SU-DHL-6 (cell line): ENCODE results near the gene KLHL7.

Source experiments
- H2AFZ ChIP-seq: fragments of 200-600 bp; sonication (generic); 2 replicates; pipeline ENCODE4 v1.6.1; 2014; ENCODE audit warnings: low read depth, mild to moderate bottlenecking, moderate library complexity, mixed read lengths, antibody characterized with exemption, low read length; ENCODE audit not compliant: severe bottlenecking
- H3F3A ChIP-seq: fragments of 200-600 bp; shearing (Covaris generic); 2 replicates; pipeline ENCODE4 v1.6.0; 2016; ENCODE audit warnings: antibody characterized with exemption, mild to moderate bottlenecking; ENCODE audit not compliant: insufficient read depth
- H3K27ac ChIP-seq: fragments of 200-600 bp; sonication (generic); 2 replicates; pipeline ENCODE4 v1.5.1; 2016; ENCODE audit warnings: low read depth, mild to moderate bottlenecking, low read length, moderate library complexity, mixed read lengths
- H3K27me3 ChIP-seq: fragments of 200-600 bp; sonication (generic), shearing (Covaris generic); 2 replicates; pipeline ENCODE4 v1.6.0; 2014; ENCODE audit warnings: mild to moderate bottlenecking, low read length
- H3K36me3 ChIP-seq: fragments of 200-600 bp; sonication (generic); 2 replicates; pipeline ENCODE4 v1.6.1; 2014; ENCODE audit warnings: mild to moderate bottlenecking, low read length, mixed read lengths
- H3K4me2 ChIP-seq: fragments of 300-600, 200-600 bp; shearing (Covaris generic), sonication (generic); 2 replicates; pipeline ENCODE4 v1.6.0; 2014; ENCODE audit warnings: low read length, low read depth, mild to moderate bottlenecking; ENCODE audit not compliant: poor library complexity, severe bottlenecking
- H3K4me3 ChIP-seq: fragments of 200-600 bp; sonication (generic); 2 replicates; pipeline ENCODE4 v1.5.1; 2014; ENCODE audit warnings: antibody characterized with exemption, low read length, mild to moderate bottlenecking, mixed read lengths; ENCODE audit not compliant: insufficient read depth, poor library complexity, severe bottlenecking
- H3K79me2 ChIP-seq: fragments of 200-600 bp; sonication (generic); 2 replicates; pipeline ENCODE4 v1.6.1; 2014; ENCODE audit warnings: mild to moderate bottlenecking, low read length, moderate library complexity; ENCODE audit not compliant: insufficient read depth
- H3K9ac ChIP-seq: fragments of 200-600 bp; sonication (generic); 2 replicates; pipeline ENCODE4 v1.7.0; 2014; ENCODE audit warnings: mild to moderate bottlenecking, low read length
- H3K9me2 ChIP-seq: fragments of 200-600 bp; sonication (generic); replicated peaks from 2 replicates; pipeline ENCODE4 v1.6.1; 2014; ENCODE audit warnings: low read length; ENCODE audit not compliant: insufficient read depth
- H3K9me3 ChIP-seq: fragments of 200-600 bp; sonication (generic); 2 replicates; pipeline ENCODE4 v1.6.1; 2014; ENCODE audit warnings: low read length, mixed read lengths; ENCODE audit not compliant: insufficient read depth
- H4K20me1 ChIP-seq: fragments of 200-600 bp; sonication (generic); 2 replicates; pipeline ENCODE4 v1.6.1; 2014; ENCODE audit warnings: low read depth, mild to moderate bottlenecking, antibody characterized with exemption, low read length, moderate library complexity, mixed read lengths
- EZH2phosphoT487 ChIP-seq: fragments of 200-600 bp; sonication (generic), shearing (Covaris generic); conservative IDR thresholded peaks from 2 replicates; pipeline ENCODE4 v1.6.1; 2018; ENCODE audit warnings: mild to moderate bottlenecking, antibody characterized with exemption, low read length, moderate library complexity, mixed read lengths
- TF ChIP-seq, protein P1 (sequence below): fragments of 200-600 bp; sonication (generic); IDR thresholded peaks from one replicate; pipeline ENCODE4 v1.5.1; 2017; ENCODE audit warnings: antibody characterized with exemption, mild to moderate bottlenecking, low read length, moderate library complexity; ENCODE audit not compliant: insufficient read depth, poor library complexity, severe bottlenecking

The KLHL7 gene

GRCh38 chr7:23114896-23115295, 9.3 kb downstream of the KLHL7 start:
- no peaks in the 10 kb centered on the region for H3K9me3 ChIP-seq
- H3K79me2 ChIP-seq = peaks cover 6% of the 10 kb centered on the region; the same call in 1 of the 2 replicates
- no peak for TF ChIP-seq EZH2phosphoT487
- TF ChIP-seq, protein P1, sequence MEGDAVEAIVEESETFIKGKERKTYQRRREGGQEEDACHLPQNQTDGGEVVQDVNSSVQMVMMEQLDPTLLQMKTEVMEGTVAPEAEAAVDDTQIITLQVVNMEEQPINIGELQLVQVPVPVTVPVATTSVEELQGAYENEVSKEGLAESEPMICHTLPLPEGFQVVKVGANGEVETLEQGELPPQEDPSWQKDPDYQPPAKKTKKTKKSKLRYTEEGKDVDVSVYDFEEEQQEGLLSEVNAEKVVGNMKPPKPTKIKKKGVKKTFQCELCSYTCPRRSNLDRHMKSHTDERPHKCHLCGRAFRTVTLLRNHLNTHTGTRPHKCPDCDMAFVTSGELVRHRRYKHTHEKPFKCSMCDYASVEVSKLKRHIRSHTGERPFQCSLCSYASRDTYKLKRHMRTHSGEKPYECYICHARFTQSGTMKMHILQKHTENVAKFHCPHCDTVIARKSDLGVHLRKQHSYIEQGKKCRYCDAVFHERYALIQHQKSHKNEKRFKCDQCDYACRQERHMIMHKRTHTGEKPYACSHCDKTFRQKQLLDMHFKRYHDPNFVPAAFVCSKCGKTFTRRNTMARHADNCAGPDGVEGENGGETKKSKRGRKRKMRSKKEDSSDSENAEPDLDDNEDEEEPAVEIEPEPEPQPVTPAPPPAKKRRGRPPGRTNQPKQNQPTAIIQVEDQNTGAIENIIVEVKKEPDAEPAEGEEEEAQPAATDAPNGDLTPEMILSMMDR = no peak
- no peak overlapping the region for H3K4me2 ChIP-seq
- no peak overlapping the region for H3K27ac ChIP-seq
- no peaks in the 10 kb centered on the region for H4K20me1 ChIP-seq
- no peak overlapping the region for H2AFZ ChIP-seq
- no peaks in the 10 kb centered on the region for H3K27me3 ChIP-seq
- no peaks in the 10 kb centered on the region for H3K36me3 ChIP-seq
- no peak overlapping the region for H3K9ac ChIP-seq
- no peaks in the 10 kb centered on the region for H3K9me2 ChIP-seq
- no peak overlapping the region for H3K4me3 ChIP-seq
- no peaks in the 10 kb centered on the region for H3F3A ChIP-seq

- peaks cover 3% of the 10 kb centered on the region; the same call in 1 of the 2 replicates for H3K79me2 ChIP-seq
Measured at GRCh38 chr7:23115991-23116390, 10.4 kb downstream of the KLHL7 start.

GRCh38 chr7:23117841-23118240, 12.3 kb downstream of the KLHL7 start:
- no peak for TF ChIP-seq EZH2phosphoT487
- TF ChIP-seq, protein P1 = no peak
- Histone ChIP-seq H3K4me2 (no peak overlapping the region), H3K79me2 (no peaks in the 10 kb centered on the region), H3K9me2 (no peaks in the 10 kb centered on the region), H3F3A (no peaks in the 10 kb centered on the region), H3K36me3 (no peaks in the 10 kb centered on the region), H4K20me1 (no peaks in the 10 kb centered on the region), H3K9ac (no peak overlapping the region), H3K4me3 (no peak overlapping the region), H3K27me3 (no peaks in the 10 kb centered on the region), H2AFZ (no peak overlapping the region), H3K9me3 (no peaks in the 10 kb centered on the region), H3K27ac (no peak overlapping the region)

More at GRCh38 chr7:23115991-23116390, 10.4 kb downstream of the KLHL7 start:
- Histone ChIP-seq H3K9me3 (no peaks in the 10 kb centered on the region), H4K20me1 (no peaks in the 10 kb centered on the region), H2AFZ (no peak overlapping the region), H3K27ac (no peak overlapping the region), H3F3A (no peaks in the 10 kb centered on the region), H3K4me2 (no peak overlapping the region), H3K9ac (no peak overlapping the region), H3K27me3 (no peaks in the 10 kb centered on the region), H3K9me2 (no peaks in the 10 kb centered on the region), H3K36me3 (no peaks in the 10 kb centered on the region), H3K4me3 (no peak overlapping the region)
- TF ChIP-seq, protein P1 = no peak
- no peak for TF ChIP-seq EZH2phosphoT487

- no peaks in the 10 kb centered on the region for H3K79me2 ChIP-seq
- H3K9me3 ChIP-seq = no peaks in the 10 kb centered on the region
- no peaks in the 10 kb centered on the region for H3K9me2 ChIP-seq
- H3K27me3 ChIP-seq = no peaks in the 10 kb centered on the region
- H3K4me3 ChIP-seq = no peak overlapping the region
- no peak overlapping the region for H3K9ac ChIP-seq
- TF ChIP-seq, protein P1 = no peak
- no peak for TF ChIP-seq EZH2phosphoT487
- peaks cover 7% of the 10 kb centered on the region for H3K36me3 ChIP-seq
- H3K27ac ChIP-seq = no peak overlapping the region
- no peaks in the 10 kb centered on the region for H3F3A ChIP-seq
- H2AFZ ChIP-seq = no peak overlapping the region
- no peaks in the 10 kb centered on the region for H4K20me1 ChIP-seq
- H3K4me2 ChIP-seq = no peak overlapping the region
Measured at GRCh38 chr7:23120106-23120505, 14.5 kb downstream of the KLHL7 start.
